ENCODE measurements around the gene TNRC6A.

DNA sequence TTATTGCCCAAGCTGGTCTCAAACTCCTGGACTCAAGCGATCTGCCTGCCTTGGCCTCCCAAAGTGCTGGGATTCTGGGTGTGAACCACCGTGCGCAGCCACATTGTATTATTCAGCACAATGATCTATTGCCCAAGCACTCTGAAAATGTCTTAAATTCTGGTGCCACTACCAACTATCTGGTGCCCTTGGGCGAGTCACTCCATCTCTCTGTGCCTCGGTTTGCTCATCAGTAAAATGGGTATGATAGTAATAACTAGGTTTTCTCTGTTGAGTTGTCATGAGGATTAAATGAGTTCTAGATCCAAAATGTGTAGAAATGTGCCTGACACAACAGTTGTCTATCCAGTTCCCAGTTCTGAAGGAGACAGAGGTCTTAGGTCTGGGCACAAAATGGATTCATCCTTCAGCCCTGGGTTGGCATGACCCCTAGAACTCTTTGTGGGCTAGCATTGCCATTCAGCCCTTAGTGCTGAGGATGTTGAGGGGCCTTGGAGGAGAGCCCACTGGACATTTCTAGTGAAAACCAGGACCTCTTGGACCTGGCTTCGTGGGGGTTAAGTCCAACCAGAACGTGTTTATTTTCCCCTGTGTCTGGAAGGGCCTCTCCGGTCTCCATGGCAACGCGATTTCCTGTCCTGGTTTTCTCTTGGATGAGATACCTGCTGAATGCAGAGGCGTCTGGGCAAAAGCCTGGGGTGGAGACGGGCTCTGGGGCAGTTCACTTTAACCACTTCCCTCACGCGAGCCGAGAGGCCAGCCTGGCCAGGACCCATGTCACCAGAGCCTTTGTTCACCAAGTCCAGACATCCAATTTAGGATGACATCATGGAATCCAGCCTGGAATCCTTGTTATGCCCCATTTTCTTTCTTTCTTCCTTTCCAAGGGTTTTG, 43.7 kb upstream of the TNRC6A start:
- TF ChIP-seq, protein P1, sequence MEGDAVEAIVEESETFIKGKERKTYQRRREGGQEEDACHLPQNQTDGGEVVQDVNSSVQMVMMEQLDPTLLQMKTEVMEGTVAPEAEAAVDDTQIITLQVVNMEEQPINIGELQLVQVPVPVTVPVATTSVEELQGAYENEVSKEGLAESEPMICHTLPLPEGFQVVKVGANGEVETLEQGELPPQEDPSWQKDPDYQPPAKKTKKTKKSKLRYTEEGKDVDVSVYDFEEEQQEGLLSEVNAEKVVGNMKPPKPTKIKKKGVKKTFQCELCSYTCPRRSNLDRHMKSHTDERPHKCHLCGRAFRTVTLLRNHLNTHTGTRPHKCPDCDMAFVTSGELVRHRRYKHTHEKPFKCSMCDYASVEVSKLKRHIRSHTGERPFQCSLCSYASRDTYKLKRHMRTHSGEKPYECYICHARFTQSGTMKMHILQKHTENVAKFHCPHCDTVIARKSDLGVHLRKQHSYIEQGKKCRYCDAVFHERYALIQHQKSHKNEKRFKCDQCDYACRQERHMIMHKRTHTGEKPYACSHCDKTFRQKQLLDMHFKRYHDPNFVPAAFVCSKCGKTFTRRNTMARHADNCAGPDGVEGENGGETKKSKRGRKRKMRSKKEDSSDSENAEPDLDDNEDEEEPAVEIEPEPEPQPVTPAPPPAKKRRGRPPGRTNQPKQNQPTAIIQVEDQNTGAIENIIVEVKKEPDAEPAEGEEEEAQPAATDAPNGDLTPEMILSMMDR (IDR thresholded peaks at IDR 0.05) = no peak
- no peak for TF ChIP-seq POLR2A (IDR thresholded peaks at IDR 0.05)
